ENCODE measurements around the gene GBA2.
A peak's percentile ranks its signal among the peaks of the same experiment; 100 is the strongest.

GBA2 gene

DNA sequence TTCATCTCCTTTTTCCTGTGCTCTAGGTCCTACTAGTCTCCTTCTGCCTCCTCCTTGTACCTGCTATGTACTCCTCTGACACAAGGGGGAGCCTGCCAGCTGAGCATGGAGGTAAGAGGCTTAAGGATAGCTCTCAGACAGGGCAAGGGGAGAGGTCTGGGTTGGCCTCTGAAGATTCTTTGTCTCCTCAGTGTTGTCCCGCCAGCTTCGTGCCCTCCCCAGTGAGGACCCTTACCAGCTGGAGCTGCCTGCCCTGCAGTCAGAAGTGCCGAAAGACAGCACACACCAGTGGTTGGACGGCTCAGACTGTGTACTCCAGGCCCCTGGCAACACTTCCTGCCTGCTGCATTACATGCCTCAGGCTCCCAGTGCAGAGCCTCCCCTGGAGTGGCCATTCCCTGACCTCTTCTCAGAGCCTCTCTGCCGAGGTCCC, 12.8 kb downstream of the GBA2 start:
- peak; percentile 65 for DNase-seq

DNA sequence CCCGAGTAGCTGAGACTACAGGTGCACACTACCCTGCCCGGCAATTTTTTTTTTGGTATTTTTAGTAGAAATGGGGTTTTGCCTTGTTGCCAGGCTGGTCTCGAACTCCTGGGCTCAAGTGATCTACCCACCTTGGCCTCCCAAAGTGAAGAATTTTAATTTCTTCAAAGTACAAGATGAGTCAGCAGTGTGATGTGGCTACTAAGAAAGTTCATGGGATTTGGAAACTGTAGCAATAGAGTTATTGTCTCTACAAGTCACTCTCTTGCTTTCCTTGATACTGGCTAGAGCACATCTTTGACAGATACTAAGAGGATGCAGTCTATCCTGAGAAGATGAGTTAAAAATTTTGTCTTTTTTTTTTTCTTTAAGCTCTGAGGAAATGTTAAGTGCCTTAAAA, 14.9 kb downstream of the GBA2 start:
- no peak for DNase-seq

DNA sequence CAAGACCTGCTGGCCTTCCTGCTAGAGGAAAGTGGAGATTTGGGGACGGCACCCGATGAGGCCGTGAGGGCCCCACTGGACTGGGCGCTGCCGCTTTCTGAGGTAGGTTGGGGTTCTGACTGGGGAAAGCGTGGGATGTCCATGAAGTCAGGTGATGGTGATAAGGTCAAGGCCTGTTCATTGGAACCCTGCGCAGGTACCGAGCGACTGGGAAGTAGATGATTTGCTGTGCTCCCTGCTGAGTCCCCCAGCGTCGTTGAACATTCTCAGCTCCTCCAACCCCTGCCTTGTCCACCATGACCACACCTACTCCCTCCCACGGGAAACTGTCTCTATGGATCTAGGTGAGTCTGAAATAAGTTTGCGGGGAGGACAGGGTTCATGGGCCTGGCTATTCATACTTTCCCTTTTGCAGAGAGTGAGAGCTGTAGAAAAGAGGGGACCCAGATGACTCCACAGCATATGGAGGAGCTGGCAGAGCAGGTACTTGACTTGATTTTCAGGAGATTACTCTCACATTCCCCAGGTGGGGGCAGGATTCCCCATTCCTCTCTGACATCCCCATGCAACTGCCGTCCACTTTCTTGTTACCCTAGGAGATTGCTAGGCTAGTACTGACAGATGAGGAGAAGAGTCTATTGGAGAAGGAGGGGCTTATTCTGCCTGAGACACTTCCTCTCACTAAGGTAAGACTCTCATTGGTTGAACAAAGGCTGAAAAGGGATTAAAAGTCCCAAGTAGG, 16.1 kb downstream of the GBA2 start:
- peak; percentile 47 for DNase-seq

DNA sequence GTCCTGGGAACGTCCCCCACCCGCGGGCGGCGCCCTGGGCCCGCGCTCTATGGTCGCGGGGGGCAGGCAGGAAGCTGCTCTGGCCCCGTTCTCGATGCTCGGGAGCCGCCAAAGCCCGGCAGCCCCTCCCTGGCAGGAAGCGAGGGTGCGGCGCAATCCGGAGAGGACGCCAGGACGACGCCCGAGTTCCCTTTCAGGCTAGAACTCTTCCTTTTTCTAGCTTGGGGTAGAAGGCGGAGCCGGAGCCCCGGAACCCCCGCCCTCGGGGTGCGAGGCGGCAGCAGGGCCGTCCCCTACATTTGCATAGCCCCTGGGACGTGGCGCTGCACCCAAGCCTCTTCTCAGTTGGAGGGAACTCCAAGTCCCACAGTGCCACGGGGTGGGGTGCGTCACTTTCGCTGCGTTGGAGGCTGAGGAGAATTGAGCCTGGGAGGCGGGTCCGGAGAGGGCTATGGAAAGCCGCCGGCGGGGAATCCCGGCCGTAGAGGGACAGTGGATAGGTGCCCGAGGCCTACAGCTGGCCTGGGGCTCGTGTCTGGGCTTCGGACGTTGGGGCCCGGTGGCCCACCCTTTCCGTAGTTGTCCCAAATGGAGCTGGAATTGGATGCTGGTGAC, 16.7 kb downstream of the GBA2 start, which contains the start of the genes CREB3 and TLN1:
Gene CREB3 (plus strand): TSS at position 482 of the 615 bp plus-strand sequence. CDS start 107 bp downstream, at position 589.
Gene TLN1 (minus strand): TSS at position 11 of the 615 bp plus-strand sequence. CDS start 6,501 bp downstream, outside the sequence.
- peak; percentile 98 for DNase-seq

DNA sequence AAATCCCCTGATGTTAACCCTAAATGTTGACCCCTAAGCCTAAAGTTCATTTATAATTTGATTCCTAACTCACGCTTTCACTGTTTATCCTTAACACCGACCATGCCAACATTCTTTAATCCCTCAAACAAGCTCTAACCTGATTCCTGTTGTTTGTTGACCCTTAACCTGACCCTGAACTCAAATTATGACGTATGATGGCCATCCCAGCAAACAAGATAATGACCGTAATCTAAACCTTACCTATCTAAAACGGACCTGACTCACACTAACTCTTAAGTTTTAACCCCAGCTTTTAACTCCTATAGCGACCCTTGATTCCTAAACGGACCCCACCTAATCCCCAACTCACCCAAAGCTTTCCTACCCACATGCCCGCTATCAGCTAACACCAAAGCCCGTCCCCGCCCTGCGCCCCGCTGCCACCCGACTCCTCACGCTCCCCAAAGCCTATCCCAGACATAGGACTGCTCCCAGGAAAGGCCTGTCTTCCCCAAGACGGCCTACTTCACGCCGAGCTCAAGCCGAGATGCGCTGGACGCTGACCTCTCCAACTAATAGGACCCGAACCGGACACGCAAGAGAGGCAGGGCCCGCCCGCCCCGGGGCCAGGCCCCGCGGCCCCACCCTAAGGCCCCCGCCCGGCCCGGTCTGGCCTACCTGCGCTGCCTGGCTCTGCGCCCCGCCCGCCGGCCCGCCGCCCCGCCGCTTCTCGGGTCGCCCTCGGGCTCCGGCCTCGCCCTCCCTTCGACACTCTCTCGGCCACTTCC, 17.4 kb downstream of the GBA2 start:
- peak; percentile 30 for DNase-seq

DNA sequence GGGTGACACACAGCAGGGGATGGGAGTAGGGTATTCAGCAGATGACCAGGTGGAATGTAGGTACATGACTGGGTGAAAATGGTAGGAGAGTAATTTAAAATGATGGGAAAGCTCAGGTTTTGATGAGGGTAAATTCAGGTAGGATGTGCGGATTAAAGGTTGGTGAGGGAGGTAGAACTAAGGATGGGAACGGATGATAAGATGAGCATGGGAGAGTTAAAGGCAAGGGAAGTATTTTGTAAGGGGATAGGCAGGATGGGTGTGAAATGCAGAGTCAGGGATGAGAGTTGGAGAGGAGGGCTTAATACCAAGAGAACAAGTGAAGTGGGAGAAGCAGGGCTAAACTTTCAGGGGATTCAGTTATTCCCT, 18.6 kb downstream of the GBA2 start:
- no peak for DNase-seq

DNA sequence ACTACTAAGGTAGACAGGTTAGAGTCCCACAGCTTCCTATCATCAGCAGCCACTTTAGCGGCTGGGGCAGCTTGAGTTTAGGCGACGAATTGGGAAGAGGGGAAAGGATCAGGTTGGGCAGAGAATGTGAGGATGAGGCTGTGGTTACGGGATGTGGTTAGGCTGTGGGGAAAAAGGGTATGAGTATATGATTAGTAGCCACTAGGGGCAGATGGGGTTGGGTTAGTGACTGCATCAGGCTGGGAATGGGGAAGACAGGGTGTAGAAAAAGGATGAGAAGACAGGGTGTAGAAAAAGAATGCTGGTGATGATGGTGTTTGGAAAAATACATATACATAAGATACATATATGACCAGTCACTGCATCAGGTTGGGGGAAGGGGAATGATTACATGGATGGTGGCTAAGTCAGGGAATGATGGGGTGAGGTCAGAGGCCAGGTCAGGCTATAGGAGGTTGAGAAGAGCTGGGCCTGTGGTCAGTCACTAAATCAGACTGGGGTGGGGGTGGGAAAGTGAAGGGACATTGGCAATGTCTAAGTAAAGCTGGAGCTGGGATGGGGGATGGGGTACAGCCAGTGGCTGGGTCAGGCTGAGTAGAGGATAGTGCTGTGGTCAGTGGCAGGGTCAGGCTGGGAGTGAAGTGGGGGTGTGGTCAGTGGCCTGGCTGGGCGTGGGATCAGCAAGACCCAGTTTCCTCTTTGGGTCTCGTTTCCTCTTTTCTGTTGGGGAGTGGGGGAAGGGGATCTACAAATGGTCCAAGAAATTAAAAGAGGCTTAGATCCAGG, 19.1 kb downstream of the GBA2 start:
- peak; percentile 11 for DNase-seq

DNA sequence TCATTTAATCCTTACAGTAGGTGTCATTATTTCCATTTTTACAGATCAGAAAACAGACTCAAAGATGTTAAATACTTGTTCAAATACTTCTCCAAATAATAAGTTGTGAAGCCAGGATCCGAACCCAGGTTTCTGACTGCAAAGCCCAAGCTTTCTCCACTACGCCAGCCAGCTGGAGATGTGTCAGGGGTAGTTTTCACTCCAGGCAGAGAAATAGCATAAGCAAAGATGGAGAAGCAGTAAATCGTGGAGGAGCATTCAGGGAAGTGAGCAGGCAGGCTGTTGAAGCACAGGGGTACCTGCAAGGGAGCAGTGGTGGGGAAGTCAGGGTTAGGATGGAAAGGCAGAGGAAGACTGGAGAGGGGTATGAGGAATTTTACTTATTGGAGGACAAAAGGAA, 19.9 kb downstream of the GBA2 start:
- DNase-seq, result no peak

DNA sequence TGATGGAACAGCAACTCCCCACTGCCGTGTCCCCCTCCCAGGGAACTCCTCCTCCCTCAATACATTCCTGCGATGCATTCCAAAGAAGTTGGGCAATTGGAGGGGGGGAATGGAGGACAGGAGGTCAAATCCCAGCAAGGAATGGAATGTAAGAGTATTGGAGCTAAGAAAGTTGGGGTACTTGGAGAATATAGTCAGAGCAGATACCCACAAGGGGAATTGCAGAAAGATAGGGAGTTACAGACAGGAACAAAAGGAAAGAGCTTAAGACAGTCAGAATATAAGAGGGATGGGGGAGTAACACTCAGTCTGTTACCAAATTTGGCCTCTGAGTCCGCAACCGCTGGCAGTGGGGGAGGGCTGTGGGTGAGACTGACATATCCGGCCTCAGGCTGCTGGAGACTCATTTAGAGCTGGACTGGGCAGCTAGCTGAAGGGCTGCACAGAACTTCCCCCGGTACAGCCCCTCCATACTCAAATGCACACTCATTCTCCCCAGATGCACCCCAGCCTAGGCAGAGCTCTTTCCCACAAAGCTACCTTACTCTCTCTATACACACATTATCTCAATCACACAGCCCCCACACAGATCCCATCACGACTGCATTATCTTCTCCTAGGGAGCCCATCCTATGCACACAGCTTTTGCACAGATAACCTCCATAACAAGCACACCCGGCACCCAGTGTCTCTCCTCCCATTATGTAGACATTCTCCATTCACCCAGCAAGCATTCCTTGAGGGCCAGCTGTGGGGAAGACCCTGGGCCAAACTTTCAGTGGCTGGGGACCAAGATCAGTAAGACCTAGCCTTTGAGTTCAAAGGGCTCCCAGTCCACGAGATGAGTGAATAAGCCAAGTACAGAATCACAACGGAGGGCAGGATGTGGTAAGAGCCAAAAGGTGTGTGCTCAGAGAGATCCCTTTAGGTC, 20.7 kb downstream of the GBA2 start:
- no peak for DNase-seq

DNA sequence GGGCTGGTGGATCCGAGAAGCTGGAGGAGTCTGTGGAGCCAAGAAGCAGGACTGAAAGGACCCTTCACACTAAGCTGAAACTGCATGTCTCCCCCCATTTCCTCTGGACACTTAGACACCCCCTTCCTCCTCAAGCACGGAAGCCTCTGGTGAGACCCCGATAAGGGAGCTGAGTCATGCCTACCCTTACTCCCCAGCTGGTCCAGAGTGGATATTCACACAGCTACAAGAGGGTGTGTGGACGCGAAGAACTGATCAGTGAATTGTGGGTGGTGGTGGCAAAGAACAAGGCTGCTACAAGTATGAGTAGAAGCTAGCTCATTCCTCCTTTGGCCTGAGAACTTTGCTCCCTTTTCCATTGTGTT, 21.4 kb downstream of the GBA2 start:
- DNase-seq, result no peak

DNA sequence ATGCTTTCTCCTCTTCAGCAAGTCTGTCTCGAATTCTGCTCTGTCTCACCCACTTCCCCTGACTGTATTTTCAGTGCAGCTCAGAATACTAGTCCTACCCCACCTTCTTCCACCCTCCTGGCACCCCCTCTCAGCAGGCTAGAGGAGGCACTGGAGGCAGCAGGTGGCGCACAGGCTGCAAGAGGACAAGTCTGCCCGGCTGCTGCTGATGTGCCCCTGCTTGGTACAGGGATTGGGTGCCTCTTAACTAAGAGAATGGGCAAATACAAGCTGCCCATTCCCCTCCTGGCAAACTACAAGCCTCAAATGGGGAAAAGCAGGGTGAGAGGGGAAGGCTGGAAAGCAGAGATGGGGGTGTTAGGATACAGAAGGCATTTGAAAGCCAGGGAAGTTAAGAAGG, 22.1 kb downstream of the GBA2 start:
- DNase-seq, result no peak

DNA sequence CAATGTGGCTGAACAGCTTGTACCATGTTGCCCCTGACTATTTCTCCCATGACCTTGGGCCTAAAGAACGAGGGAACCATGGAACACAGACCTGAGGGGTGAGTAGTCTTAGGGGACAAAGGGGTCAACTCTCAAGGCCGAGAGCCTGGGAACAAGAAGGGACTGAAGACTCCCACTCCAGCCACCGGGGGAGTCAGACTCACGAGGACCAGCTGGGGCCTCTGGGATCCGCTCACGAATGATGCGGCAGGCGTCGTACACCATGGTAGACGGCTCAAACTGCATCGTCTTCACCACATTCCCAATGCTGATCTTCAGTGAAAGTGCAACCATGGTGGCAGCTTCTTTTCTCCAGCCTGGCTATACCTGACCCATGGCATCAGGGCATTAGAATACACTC, 23.7 kb downstream of the GBA2 start:
- DNase-seq, result no peak

DNA sequence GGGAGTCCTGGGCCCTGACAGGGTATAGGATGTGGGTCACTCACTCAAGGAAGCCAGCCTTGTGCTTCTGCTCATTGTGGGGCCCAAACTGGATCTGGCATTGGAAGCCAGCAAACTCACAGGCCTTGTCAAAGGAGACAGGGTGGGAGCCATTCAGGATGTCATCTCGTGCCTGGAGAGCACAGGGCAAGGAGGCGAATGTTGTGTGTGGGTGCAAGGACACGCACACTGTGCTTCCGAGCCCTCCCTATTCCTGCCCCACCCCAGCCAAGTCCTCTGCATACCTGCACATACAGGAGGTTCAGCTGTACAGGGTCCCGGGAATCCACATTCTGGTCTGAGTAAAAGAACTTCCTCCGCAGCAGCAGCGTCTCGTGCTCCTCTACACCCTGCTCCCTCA, 25.1 kb downstream of the GBA2 start:
- no peak for DNase-seq

DNA sequence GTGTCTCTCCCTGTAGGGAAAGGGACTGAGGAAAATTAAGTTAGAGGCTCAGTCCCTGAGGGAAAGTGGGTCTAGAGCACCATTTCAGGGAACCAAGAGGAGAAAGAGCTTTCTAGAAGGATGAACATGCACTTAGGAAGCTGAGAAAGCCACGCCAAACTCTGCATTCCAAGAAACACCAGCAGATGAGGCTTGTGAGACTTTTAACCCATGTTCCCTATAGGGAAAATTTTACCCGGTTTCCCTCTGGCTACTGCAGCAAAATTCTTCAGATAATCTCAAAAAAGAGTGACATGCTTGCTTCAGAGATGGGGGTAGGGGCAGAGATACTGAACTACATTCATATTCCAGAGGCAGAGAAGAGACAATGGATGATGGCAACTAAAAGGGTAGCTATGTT, 25.6 kb downstream of the GBA2 start:
- DNase-seq, result no peak

DNA sequence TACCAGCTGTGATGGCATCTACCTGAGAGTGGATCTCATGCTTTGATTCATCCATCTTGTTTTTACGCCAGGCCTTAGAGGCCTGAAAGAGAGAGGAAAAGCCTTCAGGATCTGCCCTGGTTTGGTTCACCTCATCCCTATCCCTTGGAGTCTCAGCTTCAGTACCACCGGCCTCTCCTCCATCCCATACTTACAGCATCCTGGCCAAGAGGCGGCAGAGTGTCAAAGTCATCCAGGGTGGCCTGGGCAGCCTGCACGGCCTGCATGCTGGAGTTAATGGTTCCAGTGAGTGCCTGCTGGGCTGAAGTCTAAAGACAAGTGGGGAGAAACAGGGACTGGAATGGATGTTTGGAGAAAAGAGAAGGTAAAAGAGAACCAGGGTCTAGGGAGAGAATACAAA, 29.5 kb downstream of the GBA2 start:
- DNase-seq, result no peak

DNA sequence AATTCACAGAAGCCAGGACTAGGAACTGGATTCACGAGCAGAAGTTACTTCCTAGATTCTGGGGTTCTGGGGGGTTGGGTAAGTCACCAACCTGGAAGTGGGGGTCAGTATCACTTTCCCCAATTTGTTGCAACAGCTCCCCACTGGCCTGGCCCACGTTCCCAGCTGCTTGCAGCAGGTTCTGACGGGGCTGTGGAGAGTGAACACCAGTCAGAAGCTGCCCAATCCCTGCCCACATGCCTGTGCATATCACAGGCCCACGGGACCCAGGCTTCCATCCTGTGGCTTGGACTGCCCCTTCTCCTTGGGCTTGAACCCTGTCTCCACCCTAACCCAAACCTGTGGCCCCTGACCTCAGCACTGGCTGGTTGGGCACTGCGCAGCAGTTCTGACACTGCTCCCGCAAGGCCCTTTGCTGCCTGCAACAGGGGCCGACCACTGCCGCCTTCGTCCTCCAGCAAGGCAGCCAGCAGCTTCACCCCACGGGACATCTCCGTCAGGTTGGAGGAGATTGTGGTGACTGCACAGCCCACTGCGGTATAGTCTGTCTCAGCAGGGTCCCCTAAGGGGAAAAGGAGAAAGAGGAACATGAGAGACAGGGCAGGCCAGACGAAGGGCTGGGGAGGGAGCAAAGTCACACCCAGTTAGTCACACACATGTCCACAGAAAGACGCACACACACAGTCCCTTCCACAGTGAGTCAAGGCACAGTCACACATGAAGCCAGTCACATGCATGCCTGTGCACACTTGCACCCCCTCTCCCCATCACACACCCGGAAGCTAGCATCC, 30.1 kb downstream of the GBA2 start:
- no peak for DNase-seq

DNA sequence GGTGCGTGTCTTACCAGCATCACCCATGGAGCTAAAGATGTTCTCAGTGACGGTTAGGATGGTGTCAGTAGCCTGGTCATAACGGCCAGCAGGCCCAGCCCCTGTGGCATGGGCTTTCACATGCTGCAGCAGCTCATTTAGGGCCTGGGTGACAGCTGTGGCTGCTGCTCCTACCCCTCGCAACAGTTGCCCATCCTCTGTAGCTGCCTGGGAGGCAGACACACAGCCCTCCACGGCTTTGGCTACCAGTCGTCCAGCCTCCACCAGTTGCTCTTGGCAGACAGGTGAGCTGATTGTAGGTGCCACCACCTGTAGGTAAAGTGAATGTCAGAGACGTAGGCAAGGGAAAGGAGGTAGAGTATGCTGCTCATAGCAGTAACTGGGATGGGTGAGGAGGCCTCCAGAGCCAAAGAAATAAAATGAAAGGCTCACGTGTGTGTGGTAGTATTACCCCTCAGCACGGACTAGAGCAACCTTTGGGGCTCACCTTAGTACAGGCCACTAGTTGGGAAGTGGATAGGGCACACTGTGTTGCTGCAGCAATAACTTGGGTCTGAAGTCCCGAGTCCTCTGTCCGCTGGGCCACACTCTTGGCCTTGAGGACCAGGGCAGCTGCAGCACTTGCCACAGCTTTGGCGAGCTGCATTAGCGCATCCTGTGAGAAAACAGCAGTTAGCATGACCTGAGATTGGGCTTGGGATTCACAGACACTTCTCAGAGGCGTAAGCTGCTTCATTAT, 31.7 kb downstream of the GBA2 start:
- DNase-seq, result no peak

DNA sequence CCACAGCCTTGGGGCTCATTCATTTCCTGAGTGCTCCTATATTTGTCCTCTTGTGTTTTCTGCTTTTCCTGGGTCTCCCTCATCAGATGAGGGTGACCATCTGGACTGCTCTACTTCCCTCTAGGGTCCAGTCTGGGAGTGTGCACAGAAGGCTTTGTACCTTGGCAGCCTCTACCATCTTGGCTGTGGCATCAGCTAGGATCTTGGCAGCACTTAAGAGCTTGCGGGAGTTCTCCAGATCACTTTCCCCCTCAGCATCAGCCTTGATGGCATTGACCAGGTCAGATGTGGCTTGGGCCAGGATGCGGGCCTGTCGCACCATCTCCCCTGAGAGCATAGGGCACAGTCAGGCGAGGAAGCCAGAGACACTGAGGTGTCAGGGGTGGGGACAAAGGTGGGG, 32.8 kb downstream of the GBA2 start:
- DNase-seq, result no peak

DNA sequence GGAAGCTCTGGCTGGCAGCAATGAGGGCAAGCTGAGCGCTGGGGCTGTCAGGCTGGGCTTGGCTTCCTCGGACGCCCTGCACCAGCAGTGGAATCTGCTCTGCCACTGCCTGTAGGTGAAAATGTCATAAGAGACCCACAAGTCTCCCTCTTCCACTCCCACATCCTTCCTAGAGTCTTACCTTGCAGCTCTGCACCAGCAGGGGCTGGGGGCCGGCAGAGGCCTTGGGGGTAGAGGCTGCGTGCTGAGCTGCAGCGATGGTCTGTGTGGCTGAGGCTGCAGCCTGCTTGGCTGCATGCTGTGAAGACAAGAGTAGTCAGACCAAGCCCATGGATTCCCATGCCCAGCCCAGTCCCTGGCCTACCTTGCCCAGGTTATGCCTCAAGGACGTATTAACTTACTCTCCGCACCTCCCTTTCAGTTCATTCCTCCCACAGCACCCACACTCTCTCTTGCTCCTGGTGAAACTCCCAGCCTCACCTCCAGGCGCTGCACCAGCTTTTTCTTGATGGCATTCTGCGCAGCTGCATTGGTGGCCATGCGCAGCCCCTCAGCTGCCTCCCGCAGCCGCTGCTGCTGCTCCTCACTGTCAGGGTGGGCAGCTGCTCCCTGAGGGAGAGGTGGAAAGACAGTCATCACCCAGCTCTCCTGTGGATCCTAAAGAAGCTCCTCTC, 34.3 kb downstream of the GBA2 start:
- no peak for DNase-seq

DNA sequence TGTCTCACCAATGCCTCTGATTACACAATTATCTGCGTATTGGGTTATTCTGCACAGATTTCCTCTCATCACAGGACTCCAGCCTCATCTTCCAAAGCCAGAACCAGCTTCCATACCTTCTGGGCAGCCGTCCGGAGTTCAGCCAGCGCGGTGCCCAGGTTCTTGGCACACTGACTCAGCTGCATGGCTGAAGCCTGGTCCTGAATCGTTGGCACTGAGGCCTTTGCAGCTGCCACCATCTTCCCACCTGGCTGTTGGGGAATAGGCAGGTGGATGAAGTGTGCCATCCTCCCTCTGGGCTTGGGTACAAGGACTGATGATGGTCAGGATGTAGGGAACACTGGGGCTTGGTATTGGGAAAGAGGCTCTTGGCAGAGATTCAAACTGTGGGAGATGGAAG, 34.9 kb downstream of the GBA2 start:
- DNase-seq, result no peak

Measured in NCI-H345 (cell line).